Fibroblast of lung (primary cell): ENCODE measurements around the gene ZNF681. TPM values are rescaled to one million over a fixed set of nuclear protein-coding genes. Genes with fewer than 3 reads are reported as not detected.

Experiments
- DNase-seq, 2 donors: peaks; one replicate each; pipeline versions ENCODE4 v3.0.0 to v3.0.0-alpha.2; 2010; ENCODE audit warnings: low read depth in 2 of 2
- H2AFZ ChIP-seq: 2 replicates; pipeline ENCODE4 v1.5.1; 2012; ENCODE audit warnings: low read length, control low read depth, inconsistent platforms
- H3K27ac ChIP-seq: 2 replicates; pipeline ENCODE4 v1.5.1; 2011; ENCODE audit warnings: low read length, control low read depth; ENCODE audit not compliant: insufficient read depth
- H3K27me3 ChIP-seq: 2 replicates; pipeline ENCODE4 v1.5.1; 2011; ENCODE audit warnings: mild to moderate bottlenecking, low read length; ENCODE audit not compliant: control insufficient read depth, insufficient read depth
- H3K36me3 ChIP-seq: 2 replicates; pipeline ENCODE4 v1.5.1; 2011; ENCODE audit warnings: low read length; ENCODE audit not compliant: control insufficient read depth, insufficient read depth
- H3K4me1 ChIP-seq: 2 replicates; pipeline ENCODE4 v1.5.1; 2011; ENCODE audit warnings: low read length; ENCODE audit not compliant: control insufficient read depth, insufficient read depth; ENCODE audit errors: extremely low read depth
- H3K4me2 ChIP-seq: 2 replicates; pipeline ENCODE4 v1.5.1; 2011; ENCODE audit warnings: low read length, control low read depth; ENCODE audit not compliant: insufficient read depth; ENCODE audit errors: extremely low read depth
- H3K4me3 ChIP-seq, 4 experiments: fragments of 200-600 bp in 1 of 4; sonication (generic) in 1 of 4; replicated peaks in 1 of 4; 2 replicates each; pipeline ENCODE4 v1.5.1; 2011 to 2016; ENCODE audit warnings: low read length in 4 of 4, low read depth in 3 of 4, mild to moderate bottlenecking in 3 of 4, control low read depth in 2 of 4, inconsistent platforms in 1 of 4, mixed read lengths in 1 of 4; ENCODE audit not compliant: insufficient read depth in 1 of 4; ENCODE audit errors: control extremely low read depth in 1 of 4
- H3K79me2 ChIP-seq: 2 replicates; pipeline ENCODE4 v1.5.1; 2012; ENCODE audit warnings: mild to moderate bottlenecking, low read length, inconsistent platforms; ENCODE audit not compliant: control insufficient read depth, insufficient read depth
- H3K9ac ChIP-seq: 2 replicates; pipeline ENCODE4 v1.5.1; 2011; ENCODE audit warnings: mild to moderate bottlenecking, low read length, control low read depth; ENCODE audit not compliant: insufficient read depth
- H3K9me3 ChIP-seq: 2 replicates; pipeline ENCODE4 v1.5.1; 2012; ENCODE audit warnings: low read depth, low read length; ENCODE audit not compliant: control insufficient read depth, insufficient read depth
- H4K20me1 ChIP-seq: 2 replicates; pipeline ENCODE4 v1.5.1; 2011; ENCODE audit warnings: low read length; ENCODE audit not compliant: control insufficient read depth, insufficient read depth; ENCODE audit errors: extremely low read depth
- EZH2 ChIP-seq: IDR thresholded peaks from 2 replicates; pipeline ENCODE4 v1.5.1; 2012; ENCODE audit warnings: low read length, control low read depth, mild to moderate bottlenecking; ENCODE audit errors: missing control alignments
- polyA plus RNA-seq, 2 donors: library from polyadenylated mRNA; depleted of rRNA in 1 of 2; stranded (reverse) in 1 of 2; unstranded in 1 of 2; fragments of >200 nt; gene quantifications; 2 replicates each; pipeline ENCODE4 v1.2.1, GENCODE V29; 2011 to 2012; ENCODE audit warnings: missing spikeins in 1 of 2
- total RNA-seq: library from RNA; depleted of rRNA; stranded (reverse); fragments of >200 nt; gene quantifications from 2 replicates; pipeline ENCODE4 v1.2.1, GENCODE V29; 2014
- TF ChIP-seq, protein P1 (sequence below), 2 donors: IDR thresholded peaks in 1 of 2; conservative IDR thresholded peaks in 1 of 2; 1 replicate in 1 of 2; 2 replicates in 1 of 2; pipeline ENCODE4 v1.5.1; 2011 to 2012; ENCODE audit warnings: low read length in 2 of 2, control low read depth in 1 of 2, inconsistent platforms in 1 of 2, low read depth in 1 of 2, mild to moderate bottlenecking in 1 of 2

The ZNF681 gene
- total and polyA plus RNA-seq, 2 donors (not counting 1 experiment from before 2014, with no cell fraction given), result 0.43 to 0.66 TPM

DNA sequence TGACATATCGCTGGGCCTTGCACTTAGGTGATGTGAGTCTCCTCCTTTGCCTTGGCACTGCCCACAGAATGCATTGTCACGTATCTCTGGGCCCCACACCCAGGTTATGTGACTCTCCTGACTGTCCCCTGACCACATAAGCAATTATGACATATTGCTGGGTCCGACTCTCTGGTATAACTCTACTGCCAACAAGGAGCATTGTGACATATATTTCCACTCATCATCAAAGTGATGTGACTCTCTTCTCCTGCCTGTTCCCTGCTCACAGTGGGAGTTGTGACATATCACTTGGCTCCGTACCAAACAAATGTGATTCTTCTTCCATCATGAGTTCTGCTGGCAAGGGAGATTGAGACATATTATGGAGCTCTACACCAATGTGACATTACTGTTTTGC lies 15.4 kb upstream of the ZNF681 start:
- Histone ChIP-seq H3K36me3 (no peaks in the 10 kb centered on the region), H3K9ac (no peak overlapping the region), H3K4me1 (no peaks in the 10 kb centered on the region), H3K9me3 (no peaks in the 10 kb centered on the region), H2AFZ (no peak overlapping the region), H3K79me2 (no peaks in the 10 kb centered on the region), H3K4me3 (no peak overlapping the region), H3K27ac (no peak overlapping the region), H3K27me3 (no peaks in the 10 kb centered on the region), H3K4me2 (no peak overlapping the region), H4K20me1 (no peaks in the 10 kb centered on the region)
- no peak for TF ChIP-seq EZH2
- TF ChIP-seq, protein P1, sequence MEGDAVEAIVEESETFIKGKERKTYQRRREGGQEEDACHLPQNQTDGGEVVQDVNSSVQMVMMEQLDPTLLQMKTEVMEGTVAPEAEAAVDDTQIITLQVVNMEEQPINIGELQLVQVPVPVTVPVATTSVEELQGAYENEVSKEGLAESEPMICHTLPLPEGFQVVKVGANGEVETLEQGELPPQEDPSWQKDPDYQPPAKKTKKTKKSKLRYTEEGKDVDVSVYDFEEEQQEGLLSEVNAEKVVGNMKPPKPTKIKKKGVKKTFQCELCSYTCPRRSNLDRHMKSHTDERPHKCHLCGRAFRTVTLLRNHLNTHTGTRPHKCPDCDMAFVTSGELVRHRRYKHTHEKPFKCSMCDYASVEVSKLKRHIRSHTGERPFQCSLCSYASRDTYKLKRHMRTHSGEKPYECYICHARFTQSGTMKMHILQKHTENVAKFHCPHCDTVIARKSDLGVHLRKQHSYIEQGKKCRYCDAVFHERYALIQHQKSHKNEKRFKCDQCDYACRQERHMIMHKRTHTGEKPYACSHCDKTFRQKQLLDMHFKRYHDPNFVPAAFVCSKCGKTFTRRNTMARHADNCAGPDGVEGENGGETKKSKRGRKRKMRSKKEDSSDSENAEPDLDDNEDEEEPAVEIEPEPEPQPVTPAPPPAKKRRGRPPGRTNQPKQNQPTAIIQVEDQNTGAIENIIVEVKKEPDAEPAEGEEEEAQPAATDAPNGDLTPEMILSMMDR (conservative IDR thresholded peaks at IDR 0.05 in 1 of 2, IDR thresholded peaks at IDR 0.05 in 1 of 2; ENCODE audit: low read depth in 1 of 2, low read length in 2 of 2), result no peak
- no peak for DNase-seq

DNA sequence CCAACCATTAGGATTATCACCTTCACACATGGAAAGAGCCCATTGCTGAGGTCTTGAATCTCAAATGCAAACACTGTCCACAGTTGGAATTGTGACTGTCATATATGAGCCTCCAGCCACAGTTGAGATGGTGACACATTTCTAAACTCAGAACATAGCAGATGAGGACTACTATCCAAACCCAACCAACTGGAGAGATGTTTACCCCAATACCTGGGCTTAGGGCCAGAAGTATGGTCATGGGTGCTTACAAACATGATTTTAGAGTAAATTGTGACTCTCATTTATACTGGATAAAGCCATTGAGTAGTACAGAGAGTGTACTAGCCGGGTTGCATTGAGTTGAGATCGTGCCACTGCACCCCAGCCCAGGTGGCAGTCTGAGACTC lies 14.0 kb upstream of the ZNF681 start:
- DNase-seq, result no peak
- TF ChIP-seq, protein P1 (conservative IDR thresholded peaks at IDR 0.05 in 1 of 2, IDR thresholded peaks at IDR 0.05 in 1 of 2; ENCODE audit: low read depth in 1 of 2, low read length in 2 of 2), result no peak
- TF ChIP-seq EZH2, result no peak
- Histone ChIP-seq H3K9me3 (no peaks in the 10 kb centered on the region), H3K4me2 (no peak overlapping the region), H2AFZ (no peak overlapping the region), H3K27me3 (no peaks in the 10 kb centered on the region), H4K20me1 (no peaks in the 10 kb centered on the region), H3K9ac (no peak overlapping the region), H3K79me2 (no peaks in the 10 kb centered on the region), H3K4me3 (no peak overlapping the region), H3K27ac (no peak overlapping the region), H3K4me1 (no peaks in the 10 kb centered on the region), H3K36me3 (no peaks in the 10 kb centered on the region)

DNA sequence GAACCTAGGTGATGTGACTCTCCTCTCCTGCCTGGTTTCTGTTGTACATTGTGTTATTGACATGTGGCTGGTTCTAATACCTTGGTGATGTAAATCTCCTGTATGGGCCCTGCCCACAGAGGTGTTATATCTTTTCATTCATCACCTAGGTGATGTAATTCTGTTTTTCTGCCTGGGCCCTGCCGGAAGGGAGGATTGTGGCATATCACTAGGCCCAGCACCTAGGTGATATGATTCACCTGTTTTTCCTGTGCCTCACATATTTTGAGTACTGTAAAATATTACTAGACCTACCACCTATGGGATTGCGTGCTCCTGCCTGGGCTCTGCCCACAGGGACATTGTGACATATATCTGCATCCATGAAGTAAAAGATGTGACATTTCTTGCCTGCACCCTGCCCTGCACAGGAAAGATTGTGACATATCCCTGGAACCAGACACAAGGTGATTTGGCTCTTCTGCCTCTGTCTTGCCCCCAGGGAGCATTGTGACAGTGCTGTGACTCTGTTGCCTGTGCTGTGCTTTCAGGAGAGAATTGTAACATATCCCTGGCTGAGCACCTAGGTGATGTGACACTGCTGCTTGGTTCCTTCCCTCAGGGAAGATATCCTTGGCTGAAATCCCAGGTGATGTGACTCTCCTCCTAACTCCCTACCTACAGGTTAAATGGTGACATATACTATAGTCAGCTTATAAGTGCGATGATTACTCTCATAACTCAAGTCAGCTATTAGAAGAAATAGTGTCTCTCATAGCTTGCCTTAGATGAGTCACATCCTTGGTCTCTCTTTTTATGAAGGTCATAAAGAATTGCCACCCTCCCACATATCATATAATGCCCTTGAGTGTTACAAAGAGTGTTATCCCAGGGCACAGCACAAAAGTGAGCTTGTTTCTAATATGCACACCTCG lies 13.3 kb upstream of the ZNF681 start:
- H3K79me2 ChIP-seq, result no peaks in the 10 kb centered on the region
- H3K4me3 ChIP-seq, result no peak overlapping the region
- H2AFZ ChIP-seq, result no peak overlapping the region
- no peak for DNase-seq
- H3K36me3 ChIP-seq, result no peaks in the 10 kb centered on the region
- H3K4me2 ChIP-seq, result no peak overlapping the region
- TF ChIP-seq, protein P1 (conservative IDR thresholded peaks at IDR 0.05 in 1 of 2, IDR thresholded peaks at IDR 0.05 in 1 of 2; ENCODE audit: low read depth in 1 of 2, low read length in 2 of 2), result no peak
- TF ChIP-seq EZH2, result no peak
- no peaks in the 10 kb centered on the region for H3K4me1 ChIP-seq
- H3K9ac ChIP-seq, result no peak overlapping the region
- H3K9me3 ChIP-seq, result no peaks in the 10 kb centered on the region
- no peaks in the 10 kb centered on the region for H4K20me1 ChIP-seq
- no peak overlapping the region for H3K27ac ChIP-seq
- no peaks in the 10 kb centered on the region for H3K27me3 ChIP-seq
